Dermis microvascular lymphatic vessel endothelial cell (primary cell): ENCODE results near the gene ROR2. TPM values are rescaled to one million over a fixed set of nuclear protein-coding genes. Genes with fewer than 3 reads are reported as not detected.
"Not testable (repeated sequence)": the region's sequence is repeated elsewhere in the genome, so short reads cannot be mapped to it uniquely, and the experiment has no call there.

Experiments used
- DNase-seq, 2 donors: peaks; one replicate each; pipeline versions ENCODE4 v3.0.0 to v3.0.0-alpha.2; 2010; ENCODE audit warnings: low read depth in 2 of 2
- total RNA-seq: library from RNA; depleted of rRNA; stranded (reverse); fragments of >200 nt; gene quantifications from 2 replicates; pipeline ENCODE4 v1.2.1, GENCODE V29; 2014

The ROR2 gene
- total RNA-seq = not detected in 2 replicates

- DNase-seq = peak in 1 of 2 donors; percentile 34
Measured at GRCh38 chr9:91949946-91950664, at the start of gene ROR2. TSS of gene ROR2 (minus strand) at chr9:91950228.

- DNase-seq = no peak
Measured at GRCh38 chr9:91995000-91995655, 45.1 kb upstream of the ROR2 start.

GRCh38 chr9:91994422-91994821, 44.4 kb upstream of the ROR2 start:
- no peak for DNase-seq

GRCh38 chr9:91992461-91993041, 42.5 kb upstream of the ROR2 start:
- no peak for DNase-seq

GRCh38 chr9:91991721-91992341, 41.8 kb upstream of the ROR2 start:
- no peak for DNase-seq

- DNase-seq = no peak
Measured at GRCh38 chr9:91986248-91986647, 36.2 kb upstream of the ROR2 start.

GRCh38 chr9:91985692-91986091, 35.7 kb upstream of the ROR2 start:
- no peak for DNase-seq

- peak in 1 of 2 donors; percentile 5 for DNase-seq
Measured at GRCh38 chr9:91978740-91979414, 28.8 kb upstream of the ROR2 start.

GRCh38 chr9:91975254-91975653, 25.2 kb upstream of the ROR2 start:
- not testable (repeated sequence) for DNase-seq

- no peak for DNase-seq
Measured at GRCh38 chr9:91972711-91973110, 22.7 kb upstream of the ROR2 start.

- no peak for DNase-seq
Measured at GRCh38 chr9:91972076-91972626, 22.1 kb upstream of the ROR2 start.

GRCh38 chr9:91967259-91967658, 17.2 kb upstream of the ROR2 start:
- DNase-seq = no peak

- no peak for DNase-seq
Measured at GRCh38 chr9:91966503-91966902, 16.5 kb upstream of the ROR2 start.

GRCh38 chr9:91963711-91964240, 13.7 kb upstream of the ROR2 start:
- no peak for DNase-seq

GRCh38 chr9:91960367-91960766, 10.3 kb upstream of the ROR2 start:
- no peak for DNase-seq

GRCh38 chr9:91958174-91958573, 8.1 kb upstream of the ROR2 start:
- DNase-seq = no peak

- peak; percentile 10 to 31 for DNase-seq
Measured at GRCh38 chr9:91954841-91955471, 4.9 kb upstream of the ROR2 start.

- DNase-seq = no peak
Measured at GRCh38 chr9:91953718-91954117, 3.7 kb upstream of the ROR2 start.

GRCh38 chr9:91951944-91952520, 2.0 kb upstream of the ROR2 start:
- no peak for DNase-seq

GRCh38 chr9:91949392-91949945, 559 bp downstream of the ROR2 start:
- no peak for DNase-seq
